DOHH2 (cell line): ENCODE data around the gene TRIM66.

Source experiments
- EZH2phosphoT487 ChIP-seq: fragments of 200-600 bp; sonication (generic); IDR thresholded peaks from 2 replicates; pipeline ENCODE4 v1.6.1; 2017; ENCODE audit warnings: borderline replicate concordance, mild to moderate bottlenecking, antibody characterized with exemption, low read length, moderate library complexity, mixed read lengths
- TF ChIP-seq, protein P1 (sequence below): fragments of 200-600 bp; sonication (generic); IDR thresholded peaks from one replicate; pipeline ENCODE4 v1.5.1; 2014; ENCODE audit warnings: antibody characterized with exemption, mild to moderate bottlenecking, low read depth, low read length; ENCODE audit not compliant: poor library complexity, severe bottlenecking

DNA sequence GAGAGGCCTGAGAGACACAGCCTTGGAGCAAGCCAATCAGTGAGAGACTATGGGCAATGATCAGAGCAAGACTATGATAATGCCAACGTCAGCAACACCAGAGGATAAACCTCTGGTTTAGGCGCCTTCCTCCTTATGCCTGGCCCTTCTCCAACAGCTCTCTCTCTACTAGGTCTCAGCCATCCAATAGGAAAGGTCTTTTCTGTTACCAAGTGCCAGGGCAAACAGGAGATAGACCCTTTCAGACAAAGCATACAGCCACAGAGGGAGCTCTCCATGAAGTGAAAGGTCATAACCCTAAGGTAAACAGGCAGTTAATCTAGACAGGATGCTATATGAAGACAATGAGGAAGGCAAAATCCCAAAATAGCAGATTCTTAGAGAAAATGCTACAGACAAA, 98.0 kb downstream of the TRIM66 start:
- TF ChIP-seq, protein P1, sequence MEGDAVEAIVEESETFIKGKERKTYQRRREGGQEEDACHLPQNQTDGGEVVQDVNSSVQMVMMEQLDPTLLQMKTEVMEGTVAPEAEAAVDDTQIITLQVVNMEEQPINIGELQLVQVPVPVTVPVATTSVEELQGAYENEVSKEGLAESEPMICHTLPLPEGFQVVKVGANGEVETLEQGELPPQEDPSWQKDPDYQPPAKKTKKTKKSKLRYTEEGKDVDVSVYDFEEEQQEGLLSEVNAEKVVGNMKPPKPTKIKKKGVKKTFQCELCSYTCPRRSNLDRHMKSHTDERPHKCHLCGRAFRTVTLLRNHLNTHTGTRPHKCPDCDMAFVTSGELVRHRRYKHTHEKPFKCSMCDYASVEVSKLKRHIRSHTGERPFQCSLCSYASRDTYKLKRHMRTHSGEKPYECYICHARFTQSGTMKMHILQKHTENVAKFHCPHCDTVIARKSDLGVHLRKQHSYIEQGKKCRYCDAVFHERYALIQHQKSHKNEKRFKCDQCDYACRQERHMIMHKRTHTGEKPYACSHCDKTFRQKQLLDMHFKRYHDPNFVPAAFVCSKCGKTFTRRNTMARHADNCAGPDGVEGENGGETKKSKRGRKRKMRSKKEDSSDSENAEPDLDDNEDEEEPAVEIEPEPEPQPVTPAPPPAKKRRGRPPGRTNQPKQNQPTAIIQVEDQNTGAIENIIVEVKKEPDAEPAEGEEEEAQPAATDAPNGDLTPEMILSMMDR = no peak
- no peak for TF ChIP-seq EZH2phosphoT487
